Endothelial cell of coronary artery (primary cell): ENCODE results near the gene LRP1B. TPM values are rescaled to one million over a fixed set of nuclear protein-coding genes. Genes with fewer than 3 reads are reported as not detected.

Source experiments
- total RNA-seq: library from RNA; depleted of rRNA; stranded (reverse); fragments of >200 nt; gene quantifications from 2 replicates; pipeline ENCODE4 v1.2.3, GENCODE V29; 2014

The LRP1B gene
- 0.09 and 0.18 TPM in 2 replicates for total RNA-seq

GRCh38 chr2:142131010-142131669, at the start of gene LRP1B:
Gene LRP1B, minus strand, starts transcription at chr2:142131016. Its CDS starts 287 bp downstream, at chr2:142130729.

